ENCODE results near the gene PIGZ. TPM values are rescaled to one million over a fixed set of nuclear protein-coding genes. Genes with fewer than 3 reads are reported as not detected.

The PIGZ gene
- total and polyA plus RNA-seq, 2 experiments from 2014 or later: 18.0 to 32.6 TPM

DNA sequence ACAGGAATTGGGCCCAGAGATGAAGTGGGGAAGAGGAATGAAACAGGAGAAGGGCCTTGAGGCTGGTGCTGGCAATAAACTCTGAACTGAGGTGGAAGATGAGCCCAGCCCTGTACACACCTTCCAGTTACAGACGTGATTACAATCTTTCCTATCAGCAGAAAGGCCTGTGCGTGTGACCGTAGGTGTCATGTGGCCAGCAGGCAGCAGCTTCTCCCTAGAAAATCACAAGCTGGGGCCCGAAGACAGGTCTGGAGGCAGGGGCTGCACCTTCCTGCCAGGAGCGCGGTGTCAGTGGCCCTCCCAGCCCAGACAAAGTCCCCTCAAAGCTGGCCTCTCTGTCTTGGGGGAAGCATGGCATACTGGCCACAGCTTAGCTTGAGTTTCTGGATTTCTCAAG lies 16.7 kb upstream of the PIGZ start:
- TF ChIP-seq, protein P1, sequence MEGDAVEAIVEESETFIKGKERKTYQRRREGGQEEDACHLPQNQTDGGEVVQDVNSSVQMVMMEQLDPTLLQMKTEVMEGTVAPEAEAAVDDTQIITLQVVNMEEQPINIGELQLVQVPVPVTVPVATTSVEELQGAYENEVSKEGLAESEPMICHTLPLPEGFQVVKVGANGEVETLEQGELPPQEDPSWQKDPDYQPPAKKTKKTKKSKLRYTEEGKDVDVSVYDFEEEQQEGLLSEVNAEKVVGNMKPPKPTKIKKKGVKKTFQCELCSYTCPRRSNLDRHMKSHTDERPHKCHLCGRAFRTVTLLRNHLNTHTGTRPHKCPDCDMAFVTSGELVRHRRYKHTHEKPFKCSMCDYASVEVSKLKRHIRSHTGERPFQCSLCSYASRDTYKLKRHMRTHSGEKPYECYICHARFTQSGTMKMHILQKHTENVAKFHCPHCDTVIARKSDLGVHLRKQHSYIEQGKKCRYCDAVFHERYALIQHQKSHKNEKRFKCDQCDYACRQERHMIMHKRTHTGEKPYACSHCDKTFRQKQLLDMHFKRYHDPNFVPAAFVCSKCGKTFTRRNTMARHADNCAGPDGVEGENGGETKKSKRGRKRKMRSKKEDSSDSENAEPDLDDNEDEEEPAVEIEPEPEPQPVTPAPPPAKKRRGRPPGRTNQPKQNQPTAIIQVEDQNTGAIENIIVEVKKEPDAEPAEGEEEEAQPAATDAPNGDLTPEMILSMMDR (IDR thresholded peaks at IDR 0.05; ENCODE audit: poor library complexity): no peak
- no peak for TF ChIP-seq EZH2phosphoT487 (IDR thresholded peaks at IDR 0.05; ENCODE audit: low read depth, severe bottlenecking, unreplicated experiment)
- TF ChIP-seq EZH2 (IDR thresholded peaks at IDR 0.05; ENCODE audit: borderline replicate concordance): no peak
- no peaks in the 10 kb centered on the region for H3K27me3 ChIP-seq
- peak; percentile 48 for DNase-seq (ENCODE audit: low spot score)
- H3K36me3 ChIP-seq (replicated peaks; ENCODE audit: insufficient read depth, low read depth): no peaks in the 10 kb centered on the region
- H3K9me2 ChIP-seq (replicated peaks; ENCODE audit: insufficient read depth): no peaks in the 10 kb centered on the region
- no peaks in the 10 kb centered on the region for H3K9me3 ChIP-seq (ENCODE audit: low read depth)
- H3K4me3 ChIP-seq: no peak overlapping the region
- H3K27ac ChIP-seq: peak overlapping the region; percentile 94
- 52% methylated on average over 6 of the region's 6 CpGs for WGBS (ENCODE audit: low lambda C conversion rate, missing lambda C conversion rate)
- peaks cover 48% of the 10 kb centered on the region for H3K4me1 ChIP-seq (ENCODE audit: insufficient read depth)
- peak overlapping the region; percentile 2 for H2AFZ ChIP-seq
- no peaks in the 10 kb centered on the region for H4K20me1 ChIP-seq (ENCODE audit: insufficient read depth, poor library complexity, severe bottlenecking)
- no peaks in the 10 kb centered on the region for H3K79me2 ChIP-seq
- no peak overlapping the region for H3K4me2 ChIP-seq

DNA sequence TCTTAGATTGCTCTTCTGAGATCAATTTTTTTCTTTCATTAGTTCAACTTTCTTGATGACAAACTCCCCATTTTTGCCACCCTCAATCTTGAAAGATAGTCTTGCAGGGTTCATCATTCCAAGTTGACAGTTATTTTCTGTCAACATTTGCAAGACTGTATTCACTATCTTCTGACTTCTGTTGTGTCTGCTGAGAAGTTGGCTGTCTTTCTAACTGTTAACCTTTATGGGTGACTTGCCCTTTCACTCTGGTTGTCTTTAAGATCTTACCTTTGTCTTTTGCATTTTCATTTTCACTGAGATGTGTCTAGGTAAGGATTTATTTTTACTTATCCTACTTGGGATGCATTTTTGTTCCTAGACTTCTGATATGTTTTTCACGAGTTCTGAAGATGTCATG lies 14.6 kb upstream of the PIGZ start:
- TF ChIP-seq, protein P1 (IDR thresholded peaks at IDR 0.05; ENCODE audit: poor library complexity): no peak
- TF ChIP-seq EZH2phosphoT487 (IDR thresholded peaks at IDR 0.05; ENCODE audit: low read depth, severe bottlenecking, unreplicated experiment): no peak
- TF ChIP-seq EZH2 (IDR thresholded peaks at IDR 0.05; ENCODE audit: borderline replicate concordance): no peak
- WGBS (ENCODE audit: low lambda C conversion rate, missing lambda C conversion rate): 69% methylated on average over 1 of the region's 1 CpG

DNA sequence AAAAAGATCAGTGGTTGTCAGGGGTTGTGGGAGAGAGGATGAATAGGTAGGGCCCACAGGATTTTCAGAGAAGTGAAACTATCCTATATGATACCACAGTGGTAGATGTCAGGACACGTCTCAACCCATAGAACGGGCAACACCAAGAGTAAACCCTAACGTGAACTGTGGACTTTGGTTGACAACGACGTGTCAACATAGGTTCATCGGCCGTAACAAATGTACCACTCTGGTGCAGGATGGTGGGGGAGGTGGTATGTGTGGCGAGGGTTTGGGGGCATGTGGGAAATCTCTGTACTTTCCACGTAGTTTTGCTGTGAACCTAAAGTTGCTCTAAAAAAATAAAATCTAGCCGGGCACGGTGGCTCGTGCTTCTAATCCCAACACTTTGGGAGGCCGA lies 13.0 kb upstream of the PIGZ start:
- WGBS (ENCODE audit: low lambda C conversion rate, missing lambda C conversion rate): 97% methylated on average over 13 of the region's 13 CpGs
- Histone ChIP-seq H3K4me3 (no peak overlapping the region), H3K27ac (no peak overlapping the region), H3K9me3 (ENCODE audit: low read depth) (no peaks in the 10 kb centered on the region), H3K4me2 (no peak overlapping the region), H3K9me2 (replicated peaks; ENCODE audit: insufficient read depth) (no peaks in the 10 kb centered on the region), H3K4me1 (ENCODE audit: insufficient read depth) (peaks cover 17% of the 10 kb centered on the region), H3K36me3 (replicated peaks; ENCODE audit: insufficient read depth, low read depth) (no peaks in the 10 kb centered on the region), H3K79me2 (no peaks in the 10 kb centered on the region), H4K20me1 (ENCODE audit: insufficient read depth, poor library complexity, severe bottlenecking) (no peaks in the 10 kb centered on the region), H2AFZ (no peak overlapping the region), H3K27me3 (no peaks in the 10 kb centered on the region)
- TF ChIP-seq EZH2 (IDR thresholded peaks at IDR 0.05; ENCODE audit: borderline replicate concordance) (no peak), EZH2phosphoT487 (IDR thresholded peaks at IDR 0.05; ENCODE audit: low read depth, severe bottlenecking, unreplicated experiment) (no peak)
- TF ChIP-seq, protein P1 (IDR thresholded peaks at IDR 0.05; ENCODE audit: poor library complexity): no peak
- no peak for DNase-seq (ENCODE audit: low spot score)

More for the DNA sequence above, 14.6 kb upstream of the PIGZ start:
- H4K20me1 ChIP-seq (ENCODE audit: insufficient read depth, poor library complexity, severe bottlenecking): no peaks in the 10 kb centered on the region
- DNase-seq (ENCODE audit: low spot score): no peak
- H3K9me3 ChIP-seq (ENCODE audit: low read depth): no peaks in the 10 kb centered on the region
- H3K36me3 ChIP-seq (replicated peaks; ENCODE audit: insufficient read depth, low read depth): no peaks in the 10 kb centered on the region
- H3K4me2 ChIP-seq: no peak overlapping the region
- no peaks in the 10 kb centered on the region for H3K79me2 ChIP-seq
- peaks cover 31% of the 10 kb centered on the region for H3K4me1 ChIP-seq (ENCODE audit: insufficient read depth)
- H3K27me3 ChIP-seq: no peaks in the 10 kb centered on the region
- no peak overlapping the region for H3K27ac ChIP-seq
- no peaks in the 10 kb centered on the region for H3K9me2 ChIP-seq (replicated peaks; ENCODE audit: insufficient read depth)
- H3K4me3 ChIP-seq: no peak overlapping the region
- no peak overlapping the region for H2AFZ ChIP-seq

DNA sequence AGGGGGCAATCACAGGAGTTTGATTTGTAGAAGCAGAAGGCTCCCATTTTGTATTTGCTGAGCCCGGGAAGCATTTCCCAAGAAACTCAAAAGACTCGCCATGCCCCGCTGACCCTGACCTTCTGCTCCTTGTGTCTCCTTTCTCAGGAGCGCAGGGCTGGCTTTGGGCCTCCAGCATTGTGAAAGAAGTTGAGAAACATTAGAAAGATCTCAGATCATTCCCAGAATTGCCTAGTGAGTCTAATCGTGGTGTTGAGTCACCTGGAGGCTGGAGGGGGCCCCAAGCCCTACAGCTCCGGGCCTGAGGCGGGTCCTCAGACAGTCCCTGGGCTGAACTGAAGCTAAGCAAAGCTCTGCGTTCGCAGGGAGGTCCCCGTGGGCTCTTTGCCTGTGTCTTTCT lies 10.9 kb upstream of the PIGZ start:
- no peak overlapping the region for H3K4me2 ChIP-seq
- TF ChIP-seq EZH2 (IDR thresholded peaks at IDR 0.05; ENCODE audit: borderline replicate concordance): no peak
- TF ChIP-seq, protein P1 (IDR thresholded peaks at IDR 0.05; ENCODE audit: poor library complexity): no peak
- TF ChIP-seq EZH2phosphoT487 (IDR thresholded peaks at IDR 0.05; ENCODE audit: low read depth, severe bottlenecking, unreplicated experiment): no peak

More for the DNA sequence above, 10.9 kb upstream of the PIGZ start:
- Histone ChIP-seq H2AFZ (no peak overlapping the region), H3K27ac (peak overlapping the region; percentile 77), H3K36me3 (replicated peaks; ENCODE audit: insufficient read depth, low read depth) (no peaks in the 10 kb centered on the region), H3K9me2 (replicated peaks; ENCODE audit: insufficient read depth) (no peaks in the 10 kb centered on the region), H3K4me3 (no peak overlapping the region), H4K20me1 (ENCODE audit: insufficient read depth, poor library complexity, severe bottlenecking) (no peaks in the 10 kb centered on the region), H3K79me2 (no peaks in the 10 kb centered on the region), H3K27me3 (no peaks in the 10 kb centered on the region), H3K4me1 (ENCODE audit: insufficient read depth) (peaks cover 3% of the 10 kb centered on the region), H3K9me3 (ENCODE audit: low read depth) (no peaks in the 10 kb centered on the region)
- WGBS (ENCODE audit: low lambda C conversion rate, missing lambda C conversion rate): 75% methylated on average over 10 of the region's 10 CpGs
- DNase-seq (ENCODE audit: low spot score): peak; percentile 77

Measured in hepatocyte (in vitro differentiated cells).